HEK293T (cell line): Measurements from ENCODE around the gene TMEM181.

Experiments
- BHLHE40 ChIP-seq: fragments of 450-650 bp; IDR thresholded peaks from 2 replicates; pipeline ENCODE4 v1.6.1; 2016; ENCODE audit warnings: mild to moderate bottlenecking, moderate library complexity, borderline replicate concordance
- CTBP1 ChIP-seq: fragments of 450-650 bp; IDR thresholded peaks from 2 replicates; pipeline ENCODE4 v1.6.1; 2016; ENCODE audit warnings: borderline replicate concordance
- ELF4 ChIP-seq: fragments of 450-650 bp; IDR thresholded peaks from 2 replicates; pipeline ENCODE4 v1.6.1; 2017; ENCODE audit warnings: antibody characterized with exemption
- FOXA1 ChIP-seq: fragments of 450-650 bp; IDR thresholded peaks from 2 replicates; pipeline ENCODE4 v1.6.1; 2016; ENCODE audit warnings: mild to moderate bottlenecking
- FOXK2 ChIP-seq: fragments of 450-650 bp; IDR thresholded peaks from 2 replicates; pipeline ENCODE4 v1.6.1; 2016; ENCODE audit warnings: mild to moderate bottlenecking
- FOXM1 ChIP-seq: fragments of 450-650 bp; IDR thresholded peaks from 2 replicates; pipeline ENCODE4 v1.6.1; 2017; ENCODE audit warnings: mild to moderate bottlenecking, borderline replicate concordance
- HDGF ChIP-seq: fragments of 450-650 bp; IDR thresholded peaks from 2 replicates; pipeline ENCODE4 v1.6.1; 2017; ENCODE audit warnings: antibody characterized with exemption, borderline replicate concordance
- L3MBTL2 ChIP-seq: fragments of 450-650 bp; conservative IDR thresholded peaks from 2 replicates; pipeline ENCODE4 v1.6.1; 2016; ENCODE audit warnings: mild to moderate bottlenecking
- LEF1 ChIP-seq: fragments of 450-650 bp; IDR thresholded peaks from 2 replicates; pipeline ENCODE4 v1.6.1; 2017; ENCODE audit warnings: mild to moderate bottlenecking, borderline replicate concordance
- NFRKB ChIP-seq: fragments of 450-650 bp; IDR thresholded peaks from 2 replicates; pipeline ENCODE4 v1.6.1; 2016; ENCODE audit warnings: mild to moderate bottlenecking, moderate library complexity
- PKNOX1 ChIP-seq: fragments of 450-650 bp; IDR thresholded peaks from 2 replicates; pipeline ENCODE4 v1.6.1; 2016
- SP1 ChIP-seq: fragments of 450-650 bp; IDR thresholded peaks from 2 replicates; pipeline ENCODE4 v1.6.1; 2017
- SUZ12 ChIP-seq: fragments of 450-650 bp; IDR thresholded peaks from 2 replicates; pipeline ENCODE4 v1.6.1; 2016; ENCODE audit warnings: mild to moderate bottlenecking
- TARDBP ChIP-seq: fragments of 450-650 bp; IDR thresholded peaks from 2 replicates; pipeline ENCODE4 v1.6.1; 2016

GRCh38 chr6:158596861-158597260, 37.0 kb downstream of the TMEM181 start:
- no peak for TF ChIP-seq BHLHE40
- TF ChIP-seq L3MBTL2, result no peak
- no peak for TF ChIP-seq FOXM1
- no peak for TF ChIP-seq HDGF
- TF ChIP-seq FOXK2, result no peak
- TF ChIP-seq FOXA1, result no peak
- TF ChIP-seq PKNOX1, result no peak
- TF ChIP-seq ELF4, result no peak
- TF ChIP-seq SP1, result no peak
- no peak for TF ChIP-seq CTBP1
- TF ChIP-seq SUZ12, result no peak
- TF ChIP-seq TARDBP, result no peak
- TF ChIP-seq NFRKB, result no peak
- TF ChIP-seq LEF1, result no peak
